Limb (tissue), 2 donors: ENCODE data around the gene WASF1.
"Not testable (repeated sequence)": the region's sequence is repeated elsewhere in the genome, so short reads cannot be mapped to it uniquely, and the experiment has no call there.

Experiments used
- DNase-seq, 2 donors: peaks; one replicate each; pipeline ENCODE4 v3.0.0-alpha.2; 2016; ENCODE audit errors: extremely low spot score in 2 of 2

The WASF1 gene

DNA sequence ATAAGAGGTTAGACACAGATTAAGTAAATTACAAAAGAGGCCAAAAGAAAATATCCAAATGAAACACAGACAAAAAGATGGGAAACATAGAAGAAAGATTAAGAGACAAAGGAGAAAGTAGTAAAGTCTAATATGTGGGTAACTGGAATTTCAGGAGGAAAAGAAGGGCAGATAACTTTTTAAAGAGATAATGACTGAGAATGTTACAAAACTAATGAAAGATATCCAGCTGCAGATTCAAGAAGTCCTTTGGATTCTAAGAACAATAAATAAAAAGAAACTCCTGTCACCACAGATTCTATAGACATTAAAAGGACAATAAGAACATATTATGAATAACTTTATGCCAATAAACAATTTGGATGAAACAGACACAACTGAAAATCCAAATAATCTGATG is 90.1 kb downstream of the WASF1 start:
- DNase-seq = no peak

DNA sequence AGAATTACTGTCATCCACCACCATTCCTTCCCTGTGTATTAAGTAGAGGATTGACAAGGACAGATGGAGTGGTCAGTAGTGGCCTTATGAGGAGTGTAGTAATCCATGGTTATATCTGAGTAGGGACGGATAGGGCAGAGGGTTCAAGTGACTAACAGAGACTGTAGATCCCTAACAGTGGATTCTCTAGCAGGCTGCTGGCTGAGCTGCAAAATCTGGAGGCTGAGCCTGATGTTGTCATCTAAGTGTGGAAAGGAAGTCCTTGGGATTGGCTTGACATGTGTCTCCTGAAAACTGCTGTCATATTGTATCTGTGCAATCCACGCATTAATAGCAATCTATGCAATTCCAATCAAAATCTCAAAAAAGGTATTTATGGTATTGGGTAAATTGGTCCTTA is 94.2 kb downstream of the WASF1 start:
- no peak for DNase-seq

GRCh38 chr6:110083875-110084585 is 95.4 kb downstream of the WASF1 start:
- DNase-seq = no peak

- DNase-seq = no peak
Measured at GRCh38 chr6:110075406-110075805, 104.1 kb downstream of the WASF1 start.

GRCh38 chr6:110073474-110073873 is 106.0 kb downstream of the WASF1 start:
- DNase-seq = not testable (repeated sequence)

GRCh38 chr6:110068592-110068967 is 110.9 kb downstream of the WASF1 start:
- DNase-seq = no peak

GRCh38 chr6:110067837-110068591 is 111.5 kb downstream of the WASF1 start:
- DNase-seq = peak in 1 of 2 donors; percentile 21

GRCh38 chr6:110064744-110065524 is 114.5 kb downstream of the WASF1 start:
- no peak for DNase-seq

DNA sequence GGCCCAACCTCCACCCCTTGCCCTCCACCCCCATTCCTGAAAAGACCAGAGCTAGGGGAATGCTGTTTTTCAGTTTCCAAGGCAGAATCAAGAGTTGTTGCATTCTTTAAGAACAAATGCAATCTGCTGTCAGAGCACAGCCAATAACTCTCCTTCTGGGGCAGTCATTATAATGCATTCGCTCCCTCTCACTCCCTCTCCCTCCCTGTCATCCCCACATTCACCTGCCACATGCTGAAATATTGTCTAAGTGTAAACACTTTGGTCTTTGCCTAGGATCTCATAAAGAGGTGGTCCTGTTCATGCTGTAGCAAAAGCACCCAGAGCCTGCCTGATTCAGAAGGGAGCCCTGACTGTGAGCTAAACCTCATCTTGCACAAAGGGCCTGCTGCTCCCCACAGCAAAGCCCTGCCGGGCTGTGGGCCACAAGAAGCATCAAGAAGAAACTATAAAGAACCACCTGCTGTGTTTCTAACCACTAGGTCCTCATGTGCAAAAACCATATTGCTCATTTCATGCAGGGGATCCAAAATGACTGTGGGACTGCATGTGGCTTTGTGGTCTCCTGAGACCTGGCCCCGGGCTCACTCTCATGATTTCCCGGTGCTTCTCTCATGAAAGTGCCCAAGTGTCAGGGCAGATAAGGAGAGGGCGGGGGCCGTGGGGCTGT is 115.7 kb downstream of the WASF1 start:
- no peak for DNase-seq

DNA sequence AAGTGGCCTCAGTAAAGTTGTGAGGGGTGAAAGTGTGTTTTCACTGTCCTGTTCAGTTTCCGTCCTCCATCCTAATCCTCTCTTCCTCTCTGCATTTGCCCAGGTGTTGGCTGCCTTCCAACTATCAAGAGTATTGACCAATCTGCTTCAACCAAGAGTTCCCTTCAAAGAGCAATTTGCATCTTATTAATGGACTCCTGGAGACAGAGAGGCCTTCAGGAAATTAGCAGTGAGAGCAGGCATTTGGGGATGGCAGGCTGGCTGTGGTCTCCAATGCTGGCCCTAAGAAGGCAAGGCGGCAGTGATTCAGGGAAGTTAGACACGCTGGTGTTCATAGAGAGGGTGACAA is 124.1 kb downstream of the WASF1 start:
- DNase-seq = no peak

GRCh38 chr6:110054664-110055386 is 124.6 kb downstream of the WASF1 start:
- DNase-seq = no peak

- DNase-seq = peak in 1 of 2 donors; percentile 66
Measured at GRCh38 chr6:110053395-110054240, 125.9 kb downstream of the WASF1 start.

DNA sequence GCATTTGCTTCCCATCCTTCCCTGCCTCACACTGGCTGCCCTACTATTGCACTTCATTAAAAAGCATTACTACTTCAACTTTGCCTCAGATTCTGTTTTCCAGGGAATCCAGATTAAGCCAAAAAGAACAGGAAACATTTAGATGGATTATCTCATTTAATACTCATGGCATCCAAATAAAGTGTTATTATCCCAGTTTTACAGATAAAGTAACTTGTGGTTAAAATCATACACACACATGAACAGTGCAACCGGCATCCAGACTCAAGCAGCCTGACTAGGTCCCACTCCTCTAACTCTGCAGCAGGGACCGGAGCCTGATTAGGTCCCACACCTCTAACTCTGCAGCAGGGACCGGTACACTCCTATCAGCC is 129.0 kb downstream of the WASF1 start:
- no peak for DNase-seq
